HepG2 (cell line): ENCODE data around the gene RICTOR. TPM values are rescaled to one million over a fixed set of nuclear protein-coding genes. Genes with fewer than 3 reads are reported as not detected.

Experiments used
- ASH2L ChIP-seq: fragments of 300-600, 200-600 bp; sonication (generic); IDR thresholded peaks from 2 replicates; pipeline ENCODE4 v1.7.0; 2017; ENCODE audit warnings: low read depth, mild to moderate bottlenecking, moderate library complexity, mixed read lengths, low read length; ENCODE audit not compliant: insufficient read length
- CBX2 ChIP-seq, 2 experiments: fragments of 200-600 bp in 1 of 2; sonication (generic); formaldehyde crosslinking in 1 of 2; IDR thresholded peaks; 2 replicates each; pipeline versions ENCODE4 v1.7.0 to v1.8.1; 2018 to 2022; ENCODE audit warnings: low read depth in 2 of 2, low read length in 1 of 2, mild to moderate bottlenecking in 1 of 2, missing genetic modification reagents in 1 of 2
- CENPX ChIP-seq: sonication (generic); formaldehyde crosslinking; IDR thresholded peaks from 2 replicates; pipeline ENCODE4 v1.9.0; 2021; ENCODE audit warnings: mild to moderate bottlenecking, missing genetic modification reagents, moderate library complexity
- NFYC ChIP-seq: IDR thresholded peaks from 2 replicates; pipeline ENCODE4 v1.6.1; 2016; ENCODE audit warnings: missing genetic modification reagents, missing compliant biosample characterization
- RFX5 ChIP-seq: IDR thresholded peaks from 2 replicates; pipeline ENCODE4 v1.6.1; 2011; ENCODE audit warnings: low read depth, low read length, improper control_type of control experiment
- SIN3A ChIP-seq: IDR thresholded peaks from 2 replicates; pipeline ENCODE4 v1.6.1; 2011; ENCODE audit warnings: low read depth, mild to moderate bottlenecking, control low read depth, low read length, borderline replicate concordance
- STAG1 ChIP-seq: sonication (generic); formaldehyde crosslinking; IDR thresholded peaks from 2 replicates; pipeline ENCODE4 v1.4.0; 2020; ENCODE audit warnings: missing genetic modification reagents
- SYNCRIP ChIP-seq: fragments of 200-400 bp; formaldehyde crosslinking; IDR thresholded peaks from 2 replicates; pipeline ENCODE4 v1.6.1; 2018; ENCODE audit warnings: mild to moderate bottlenecking, low read depth, low read length; ENCODE audit not compliant: insufficient read depth
- ZNF292 ChIP-seq: sonication (generic); formaldehyde crosslinking; IDR thresholded peaks from 2 replicates; pipeline ENCODE4 v1.8.1; 2022; ENCODE audit warnings: mild to moderate bottlenecking, low read depth, missing genetic modification reagents, borderline replicate concordance
- ZNF607 ChIP-seq: sonication (generic); formaldehyde crosslinking; IDR thresholded peaks from 2 replicates; pipeline ENCODE4 v1.5.1; 2020; ENCODE audit warnings: missing genetic modification reagents, mild to moderate bottlenecking, borderline replicate concordance
- ZNF616 ChIP-seq: sonication (generic); formaldehyde crosslinking; IDR thresholded peaks from 2 replicates; pipeline ENCODE4 v1.5.0; 2020; ENCODE audit warnings: low read depth, mild to moderate bottlenecking, missing genetic modification reagents
- ZNF629 ChIP-seq: sonication (generic); formaldehyde crosslinking; conservative IDR thresholded peaks from 2 replicates; pipeline ENCODE4 v1.5.0; 2020; ENCODE audit warnings: missing genetic modification reagents
- ZNF678 ChIP-seq: sonication (generic); formaldehyde crosslinking; IDR thresholded peaks from 2 replicates; pipeline ENCODE4 v1.4.0; 2020; ENCODE audit warnings: mild to moderate bottlenecking, missing genetic modification reagents
- ZNF737 ChIP-seq: sonication (generic); formaldehyde crosslinking; IDR thresholded peaks from 2 replicates; pipeline ENCODE4 v1.5.0; 2020; ENCODE audit warnings: missing genetic modification reagents, mild to moderate bottlenecking, borderline replicate concordance
- polyA plus RNA-seq, 8 experiments: library from polyadenylated mRNA; depleted of rRNA in 3 of 8; stranded (reverse) in 7 of 8; unstranded in 1 of 8; fragments of >200 nt; fragmentation: Illumina TruSeq in 4 of 8; extraction: Trizol in 4 of 8; gene quantifications; 2 replicates each; pipeline versions ENCODE4 v1.2.1 to v1.2.3, GENCODE V29; 2011 to 2016; ENCODE audit warnings: low read depth in 4 of 8, missing spikeins in 1 of 8, mixed read lengths in 1 of 8; ENCODE audit not compliant: insufficient read depth in 1 of 8
- total RNA-seq, 5 experiments: library from RNA; depleted of rRNA; stranded (reverse); fragments of >200 nt; fragmentation: Illumina TruSeq; extraction: Trizol; gene quantifications; 2 replicates each; pipeline ENCODE4 v1.2.3, GENCODE V29; 2016; ENCODE audit warnings: low read depth in 1 of 5
- TF ChIP-seq, protein P1 (sequence below): sonication (generic); formaldehyde crosslinking; IDR thresholded peaks from 2 replicates; pipeline ENCODE4 v1.9.0; 2021; ENCODE audit warnings: missing genetic modification reagents, mild to moderate bottlenecking, borderline replicate concordance
- TF ChIP-seq, protein P2 (sequence below): sonication (generic); formaldehyde crosslinking; IDR thresholded peaks from 2 replicates; pipeline ENCODE4 v1.4.0; 2020; ENCODE audit warnings: missing genetic modification reagents, mild to moderate bottlenecking, borderline replicate concordance
- TF ChIP-seq, protein P3 (sequence below): sonication (generic); formaldehyde crosslinking; IDR thresholded peaks from 2 replicates; pipeline ENCODE4 v1.4.0; 2020; ENCODE audit warnings: missing genetic modification reagents
- TF ChIP-seq, protein P4 (sequence below): sonication (generic); formaldehyde crosslinking; IDR thresholded peaks from 2 replicates; pipeline ENCODE4 v1.4.0; 2020; ENCODE audit warnings: missing genetic modification reagents; ENCODE audit errors: not compliant biosample characterization
- TF ChIP-seq, protein P5 (sequence below): sonication (generic); formaldehyde crosslinking; IDR thresholded peaks from 2 replicates; pipeline ENCODE4 v1.4.0; 2020; ENCODE audit warnings: missing genetic modification reagents, mild to moderate bottlenecking, borderline replicate concordance

RICTOR gene
- total and polyA plus RNA-seq, 2 of the 13 experiments (the other 11 are each of a cell fraction or from before 2014, with no cell fraction given) = 10.7 to 15.4 TPM

DNA sequence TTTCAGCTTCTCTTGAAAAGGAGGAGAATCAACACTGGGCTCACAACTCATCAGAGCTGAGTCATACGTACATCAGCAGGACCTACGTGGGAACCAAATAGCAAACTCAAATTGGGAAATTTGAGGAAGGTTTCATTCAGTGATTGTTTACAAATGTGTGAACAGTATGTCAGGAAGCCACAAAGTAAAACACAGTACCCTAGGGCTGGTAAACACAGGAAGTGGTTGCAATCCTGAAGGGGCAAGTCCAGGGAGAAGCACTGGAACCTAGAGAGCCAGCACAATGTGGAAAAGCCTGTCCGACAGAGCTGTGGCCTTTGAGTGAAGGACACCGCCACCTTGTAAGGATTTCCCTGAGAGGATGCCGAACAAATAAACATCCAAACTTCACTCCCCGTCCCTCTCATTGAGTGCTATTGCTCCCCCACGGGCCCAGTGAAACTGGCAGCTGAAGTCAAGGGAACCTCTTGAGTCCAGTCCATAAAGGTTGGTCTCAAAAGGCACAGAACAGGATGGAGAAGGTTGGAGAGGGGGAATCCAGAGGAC is 26.7 kb upstream of the RICTOR start (continued):
- TF ChIP-seq, protein P1, sequence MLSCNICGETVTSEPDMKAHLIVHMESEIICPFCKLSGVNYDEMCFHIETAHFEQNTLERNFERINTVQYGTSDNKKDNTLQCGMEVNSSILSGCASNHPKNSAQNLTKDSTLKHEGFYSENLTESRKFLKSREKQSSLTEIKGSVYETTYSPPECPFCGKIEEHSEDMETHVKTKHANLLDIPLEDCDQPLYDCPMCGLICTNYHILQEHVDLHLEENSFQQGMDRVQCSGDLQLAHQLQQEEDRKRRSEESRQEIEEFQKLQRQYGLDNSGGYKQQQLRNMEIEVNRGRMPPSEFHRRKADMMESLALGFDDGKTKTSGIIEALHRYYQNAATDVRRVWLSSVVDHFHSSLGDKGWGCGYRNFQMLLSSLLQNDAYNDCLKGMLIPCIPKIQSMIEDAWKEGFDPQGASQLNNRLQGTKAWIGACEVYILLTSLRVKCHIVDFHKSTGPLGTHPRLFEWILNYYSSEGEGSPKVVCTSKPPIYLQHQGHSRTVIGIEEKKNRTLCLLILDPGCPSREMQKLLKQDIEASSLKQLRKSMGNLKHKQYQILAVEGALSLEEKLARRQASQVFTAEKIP (CRISPR knock-in tag) = no peak
- TF ChIP-seq ZNF678 (no peak), ZNF292 (CRISPR knock-in tag) (peak; percentile 32; the same call in 1 of the 2 replicates), SYNCRIP (no peak), ZNF616 (CRISPR knock-in tag) (no peak), CENPX (CRISPR knock-in tag) (no peak), CBX2 (IDR thresholded peaks at IDR 0.05; ENCODE audit: low read depth, low read length) (no peak), CBX2 (CRISPR knock-in tag; IDR thresholded peaks at IDR 0.05; ENCODE audit: low read depth) (no peak), ZNF607 (CRISPR knock-in tag) (no peak), ZNF737 (CRISPR knock-in tag) (no peak), ZNF629 (CRISPR knock-in tag) (no peak), STAG1 (CRISPR knock-in tag) (no peak), NFYC (no peak), RFX5 (no peak), ASH2L (no peak), SIN3A (no peak)
- TF ChIP-seq, protein P2, sequence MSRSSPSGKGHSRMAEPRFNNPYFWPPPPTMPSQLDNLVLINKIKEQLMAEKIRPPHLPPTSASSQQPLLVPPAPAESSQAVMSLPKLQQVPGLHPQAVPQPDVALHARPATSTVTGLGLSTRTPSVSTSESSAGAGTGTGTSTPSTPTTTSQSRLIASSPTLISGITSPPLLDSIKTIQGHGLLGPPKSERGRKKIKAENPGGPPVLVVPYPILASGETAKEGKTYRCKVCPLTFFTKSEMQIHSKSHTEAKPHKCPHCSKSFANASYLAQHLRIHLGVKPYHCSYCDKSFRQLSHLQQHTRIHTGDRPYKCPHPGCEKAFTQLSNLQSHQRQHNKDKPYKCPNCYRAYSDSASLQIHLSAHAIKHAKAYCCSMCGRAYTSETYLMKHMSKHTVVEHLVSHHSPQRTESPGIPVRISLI (CRISPR knock-in tag) = no peak
- TF ChIP-seq, protein P3, sequence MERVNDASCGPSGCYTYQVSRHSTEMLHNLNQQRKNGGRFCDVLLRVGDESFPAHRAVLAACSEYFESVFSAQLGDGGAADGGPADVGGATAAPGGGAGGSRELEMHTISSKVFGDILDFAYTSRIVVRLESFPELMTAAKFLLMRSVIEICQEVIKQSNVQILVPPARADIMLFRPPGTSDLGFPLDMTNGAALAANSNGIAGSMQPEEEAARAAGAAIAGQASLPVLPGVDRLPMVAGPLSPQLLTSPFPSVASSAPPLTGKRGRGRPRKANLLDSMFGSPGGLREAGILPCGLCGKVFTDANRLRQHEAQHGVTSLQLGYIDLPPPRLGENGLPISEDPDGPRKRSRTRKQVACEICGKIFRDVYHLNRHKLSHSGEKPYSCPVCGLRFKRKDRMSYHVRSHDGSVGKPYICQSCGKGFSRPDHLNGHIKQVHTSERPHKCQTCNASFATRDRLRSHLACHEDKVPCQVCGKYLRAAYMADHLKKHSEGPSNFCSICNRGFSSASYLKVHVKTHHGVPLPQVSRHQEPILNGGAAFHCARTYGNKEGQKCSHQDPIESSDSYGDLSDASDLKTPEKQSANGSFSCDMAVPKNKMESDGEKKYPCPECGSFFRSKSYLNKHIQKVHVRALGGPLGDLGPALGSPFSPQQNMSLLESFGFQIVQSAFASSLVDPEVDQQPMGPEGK = no peak
- TF ChIP-seq, protein P4, sequence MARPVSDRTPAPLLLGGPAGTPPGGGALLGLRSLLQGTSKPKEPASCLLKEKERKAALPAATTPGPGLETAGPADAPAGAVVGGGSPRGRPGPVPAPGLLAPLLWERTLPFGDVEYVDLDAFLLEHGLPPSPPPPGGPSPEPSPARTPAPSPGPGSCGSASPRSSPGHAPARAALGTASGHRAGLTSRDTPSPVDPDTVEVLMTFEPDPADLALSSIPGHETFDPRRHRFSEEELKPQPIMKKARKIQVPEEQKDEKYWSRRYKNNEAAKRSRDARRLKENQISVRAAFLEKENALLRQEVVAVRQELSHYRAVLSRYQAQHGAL (CRISPR knock-in tag) = no peak
- TF ChIP-seq, protein P5, sequence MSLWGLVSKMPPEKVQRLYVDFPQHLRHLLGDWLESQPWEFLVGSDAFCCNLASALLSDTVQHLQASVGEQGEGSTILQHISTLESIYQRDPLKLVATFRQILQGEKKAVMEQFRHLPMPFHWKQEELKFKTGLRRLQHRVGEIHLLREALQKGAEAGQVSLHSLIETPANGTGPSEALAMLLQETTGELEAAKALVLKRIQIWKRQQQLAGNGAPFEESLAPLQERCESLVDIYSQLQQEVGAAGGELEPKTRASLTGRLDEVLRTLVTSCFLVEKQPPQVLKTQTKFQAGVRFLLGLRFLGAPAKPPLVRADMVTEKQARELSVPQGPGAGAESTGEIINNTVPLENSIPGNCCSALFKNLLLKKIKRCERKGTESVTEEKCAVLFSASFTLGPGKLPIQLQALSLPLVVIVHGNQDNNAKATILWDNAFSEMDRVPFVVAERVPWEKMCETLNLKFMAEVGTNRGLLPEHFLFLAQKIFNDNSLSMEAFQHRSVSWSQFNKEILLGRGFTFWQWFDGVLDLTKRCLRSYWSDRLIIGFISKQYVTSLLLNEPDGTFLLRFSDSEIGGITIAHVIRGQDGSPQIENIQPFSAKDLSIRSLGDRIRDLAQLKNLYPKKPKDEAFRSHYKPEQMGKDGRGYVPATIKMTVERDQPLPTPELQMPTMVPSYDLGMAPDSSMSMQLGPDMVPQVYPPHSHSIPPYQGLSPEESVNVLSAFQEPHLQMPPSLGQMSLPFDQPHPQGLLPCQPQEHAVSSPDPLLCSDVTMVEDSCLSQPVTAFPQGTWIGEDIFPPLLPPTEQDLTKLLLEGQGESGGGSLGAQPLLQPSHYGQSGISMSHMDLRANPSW = no peak
